ENCODE measurements around the gene ISM1.

Gene ISM1

GRCh38 chr20:13338097-13338661 is 117.1 kb downstream of the ISM1 start:
- no peak for ATAC-seq
- TF ChIP-seq PATZ1 (CRISPR knock-in tag; IDR thresholded peaks at IDR 0.05; ENCODE audit: borderline replicate concordance) (no peak), ESRRG (CRISPR knock-in tag; IDR thresholded peaks at IDR 0.05) (no peak), PPARA (CRISPR knock-in tag; IDR thresholded peaks at IDR 0.05; ENCODE audit: borderline replicate concordance) (no peak), ISL1 (CRISPR knock-in tag; IDR thresholded peaks at IDR 0.05) (no peak), RARB (CRISPR knock-in tag; IDR thresholded peaks at IDR 0.05) (no peak), ZNF8 (CRISPR knock-in tag; IDR thresholded peaks at IDR 0.05) (no peak), ZNF70 (CRISPR knock-in tag; IDR thresholded peaks at IDR 0.05) (no peak), OSR1 (CRISPR knock-in tag; IDR thresholded peaks at IDR 0.05) (no peak)
- TF ChIP-seq, protein P1, sequence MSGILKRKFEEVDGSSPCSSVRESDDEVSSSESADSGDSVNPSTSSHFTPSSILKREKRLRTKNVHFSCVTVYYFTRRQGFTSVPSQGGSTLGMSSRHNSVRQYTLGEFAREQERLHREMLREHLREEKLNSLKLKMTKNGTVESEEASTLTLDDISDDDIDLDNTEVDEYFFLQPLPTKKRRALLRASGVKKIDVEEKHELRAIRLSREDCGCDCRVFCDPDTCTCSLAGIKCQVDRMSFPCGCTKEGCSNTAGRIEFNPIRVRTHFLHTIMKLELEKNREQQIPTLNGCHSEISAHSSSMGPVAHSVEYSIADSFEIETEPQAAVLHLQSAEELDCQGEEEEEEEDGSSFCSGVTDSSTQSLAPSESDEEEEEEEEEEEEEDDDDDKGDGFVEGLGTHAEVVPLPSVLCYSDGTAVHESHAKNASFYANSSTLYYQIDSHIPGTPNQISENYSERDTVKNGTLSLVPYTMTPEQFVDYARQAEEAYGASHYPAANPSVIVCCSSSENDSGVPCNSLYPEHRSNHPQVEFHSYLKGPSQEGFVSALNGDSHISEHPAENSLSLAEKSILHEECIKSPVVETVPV (CRISPR knock-in tag; IDR thresholded peaks at IDR 0.05) = no peak

GRCh38 chr20:13338999-13339411 is 117.9 kb downstream of the ISM1 start:
- no peak for TF ChIP-seq ZNF70 (CRISPR knock-in tag; IDR thresholded peaks at IDR 0.05)
- no peak for TF ChIP-seq ZNF565 (CRISPR knock-in tag; conservative IDR thresholded peaks at IDR 0.05; ENCODE audit: low read depth)
- TF ChIP-seq, protein P2, sequence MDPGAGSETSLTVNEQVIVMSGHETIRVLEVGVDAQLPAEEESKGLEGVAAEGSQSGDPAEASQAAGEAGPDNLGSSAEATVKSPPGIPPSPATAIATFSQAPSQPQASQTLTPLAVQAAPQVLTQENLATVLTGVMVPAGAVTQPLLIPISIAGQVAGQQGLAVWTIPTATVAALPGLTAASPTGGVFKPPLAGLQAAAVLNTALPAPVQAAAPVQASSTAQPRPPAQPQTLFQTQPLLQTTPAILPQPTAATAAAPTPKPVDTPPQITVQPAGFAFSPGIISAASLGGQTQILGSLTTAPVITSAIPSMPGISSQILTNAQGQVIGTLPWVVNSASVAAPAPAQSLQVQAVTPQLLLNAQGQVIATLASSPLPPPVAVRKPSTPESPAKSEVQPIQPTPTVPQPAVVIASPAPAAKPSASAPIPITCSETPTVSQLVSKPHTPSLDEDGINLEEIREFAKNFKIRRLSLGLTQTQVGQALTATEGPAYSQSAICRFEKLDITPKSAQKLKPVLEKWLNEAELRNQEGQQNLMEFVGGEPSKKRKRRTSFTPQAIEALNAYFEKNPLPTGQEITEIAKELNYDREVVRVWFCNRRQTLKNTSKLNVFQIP (CRISPR knock-in tag; IDR thresholded peaks at IDR 0.05; ENCODE audit: borderline replicate concordance, low read depth) = no peak
- TF ChIP-seq ESRRG (CRISPR knock-in tag; IDR thresholded peaks at IDR 0.05) = no peak
- TF ChIP-seq GLIS3 (CRISPR knock-in tag; IDR thresholded peaks at IDR 0.05) = no peak
- no peak for TF ChIP-seq RARB (CRISPR knock-in tag; IDR thresholded peaks at IDR 0.05)
- no peak for TF ChIP-seq BACH2 (CRISPR knock-in tag; IDR thresholded peaks at IDR 0.05; ENCODE audit: borderline replicate concordance)
- TF ChIP-seq, protein P1 (CRISPR knock-in tag; IDR thresholded peaks at IDR 0.05) = no peak
- no peak for TF ChIP-seq ZFP3 (CRISPR knock-in tag; IDR thresholded peaks at IDR 0.05)
- TF ChIP-seq, protein P3, sequence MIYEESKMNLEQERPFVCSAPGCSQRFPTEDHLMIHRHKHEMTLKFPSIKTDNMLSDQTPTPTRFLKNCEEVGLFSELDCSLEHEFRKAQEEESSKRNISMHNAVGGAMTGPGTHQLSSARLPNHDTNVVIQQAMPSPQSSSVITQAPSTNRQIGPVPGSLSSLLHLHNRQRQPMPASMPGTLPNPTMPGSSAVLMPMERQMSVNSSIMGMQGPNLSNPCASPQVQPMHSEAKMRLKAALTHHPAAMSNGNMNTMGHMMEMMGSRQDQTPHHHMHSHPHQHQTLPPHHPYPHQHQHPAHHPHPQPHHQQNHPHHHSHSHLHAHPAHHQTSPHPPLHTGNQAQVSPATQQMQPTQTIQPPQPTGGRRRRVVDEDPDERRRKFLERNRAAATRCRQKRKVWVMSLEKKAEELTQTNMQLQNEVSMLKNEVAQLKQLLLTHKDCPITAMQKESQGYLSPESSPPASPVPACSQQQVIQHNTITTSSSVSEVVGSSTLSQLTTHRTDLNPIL (CRISPR knock-in tag; IDR thresholded peaks at IDR 0.05; ENCODE audit: low read depth) = no peak
- TF ChIP-seq OSR1 (CRISPR knock-in tag; IDR thresholded peaks at IDR 0.05) = no peak
- no peak for TF ChIP-seq TCF4 (CRISPR knock-in tag; IDR thresholded peaks at IDR 0.05; ENCODE audit: borderline replicate concordance)
- TF ChIP-seq TOX (CRISPR knock-in tag; IDR thresholded peaks at IDR 0.05; ENCODE audit: borderline replicate concordance) = no peak
- no peak for TF ChIP-seq PATZ1 (CRISPR knock-in tag; IDR thresholded peaks at IDR 0.05; ENCODE audit: borderline replicate concordance)
- no peak for TF ChIP-seq ARNTL (CRISPR knock-in tag; IDR thresholded peaks at IDR 0.05; ENCODE audit: borderline replicate concordance, low read depth)
- no peak for TF ChIP-seq ISL1 (CRISPR knock-in tag; IDR thresholded peaks at IDR 0.05)
- TF ChIP-seq PPARA (CRISPR knock-in tag; IDR thresholded peaks at IDR 0.05; ENCODE audit: borderline replicate concordance) = no peak
- TF ChIP-seq ZFP30 (CRISPR knock-in tag; IDR thresholded peaks at IDR 0.05) = no peak
- TF ChIP-seq CSDC2 (CRISPR knock-in tag; IDR thresholded peaks at IDR 0.05) = no peak
- no peak for ATAC-seq
